Keratinocyte (primary cell): ENCODE measurements around the gene SPATS2L. TPM values are rescaled to one million over a fixed set of nuclear protein-coding genes. Genes with fewer than 3 reads are reported as not detected.

Experiments used
- DNase-seq: peaks from one replicate; pipeline ENCODE4 v3.0.0-alpha.2; 2011; ENCODE audit warnings: low read depth, missing footprints, low spot score
- FAIRE-seq: peaks from 2 replicates; lab custom pipeline; 2011; peaks lifted over from hg19 to GRCh38; lab: Jason Lieb, UNC
- H2AFZ ChIP-seq: 2 replicates; pipeline ENCODE4 v1.6.0; 2012; ENCODE audit warnings: low read length, control low read depth, inconsistent platforms; ENCODE audit not compliant: control insufficient read depth
- H3K27ac ChIP-seq: 2 replicates; pipeline ENCODE4 v1.5.1; 2011; ENCODE audit warnings: low read length; ENCODE audit not compliant: control insufficient read depth, insufficient read depth
- H3K27me3 ChIP-seq: 3 replicates; pipeline ENCODE4 v1.6.0; 2011; ENCODE audit warnings: low read length; ENCODE audit not compliant: control insufficient read depth, insufficient read depth; ENCODE audit errors: extremely low read depth
- H3K36me3 ChIP-seq, 2 experiments: 2 replicates in 1 of 2; 3 replicates in 1 of 2; pipeline ENCODE4 v1.5.1; 2011; ENCODE audit warnings: low read length in 2 of 2, mild to moderate bottlenecking in 1 of 2; ENCODE audit not compliant: control insufficient read depth in 2 of 2, insufficient read depth in 2 of 2; ENCODE audit errors: extremely low read depth in 1 of 2
- H3K4me1 ChIP-seq: 3 replicates; pipeline ENCODE4 v1.5.1; 2011; ENCODE audit warnings: low read length; ENCODE audit not compliant: control insufficient read depth, insufficient read depth; ENCODE audit errors: extremely low read depth
- H3K4me2 ChIP-seq: 3 replicates; pipeline ENCODE4 v1.6.0; 2011; ENCODE audit warnings: low read depth, low read length; ENCODE audit not compliant: control insufficient read depth, insufficient read depth; ENCODE audit errors: extremely low read depth
- H3K4me3 ChIP-seq, 3 experiments: fragments of 200-600 bp in 1 of 3; sonication (generic) in 1 of 3; 2 replicates in 2 of 3; 3 replicates in 1 of 3; pipeline ENCODE4 v1.5.1; 2011 to 2016; ENCODE audit warnings: low read length in 3 of 3, mild to moderate bottlenecking in 3 of 3, control low read depth in 2 of 3, inconsistent platforms in 1 of 3, low read depth in 1 of 3, mixed read lengths in 1 of 3, mixed run types in 1 of 3, moderate library complexity in 1 of 3; ENCODE audit not compliant: control insufficient read depth in 2 of 3, insufficient read depth in 2 of 3; ENCODE audit errors: extremely low read depth in 1 of 3
- H3K79me2 ChIP-seq: 2 replicates; pipeline ENCODE4 v1.6.0; 2012; ENCODE audit warnings: low read length; ENCODE audit not compliant: control insufficient read depth, insufficient read depth
- H3K9ac ChIP-seq: 3 replicates; pipeline ENCODE4 v1.6.0; 2011; ENCODE audit warnings: low read length; ENCODE audit not compliant: control insufficient read depth, insufficient read depth; ENCODE audit errors: extremely low read depth
- H3K9me1 ChIP-seq: 3 replicates; pipeline ENCODE4 v1.6.0; 2011; ENCODE audit warnings: low read length; ENCODE audit not compliant: control insufficient read depth, insufficient read depth; ENCODE audit errors: extremely low read depth
- H3K9me3 ChIP-seq: 2 replicates; pipeline ENCODE4 v1.5.1; 2012; ENCODE audit warnings: low read depth, low read length; ENCODE audit not compliant: control insufficient read depth
- H4K20me1 ChIP-seq: 3 replicates; pipeline ENCODE4 v1.6.0; 2011; ENCODE audit warnings: low read length; ENCODE audit not compliant: control insufficient read depth, insufficient read depth; ENCODE audit errors: extremely low read depth
- CTCF ChIP-seq, 3 experiments: IDR thresholded peaks in 1 of 3; conservative IDR thresholded peaks in 1 of 3; optimal IDR thresholded peaks in 1 of 3; 2 replicates in 2 of 3; 3 replicates in 1 of 3; pipeline versions ENCODE3 to v1.5.1; 2011; ENCODE audit warnings: low read length in 3 of 3, mild to moderate bottlenecking in 3 of 3, moderate library complexity in 2 of 3, control low read depth in 1 of 3, inconsistent platforms in 1 of 3; ENCODE audit not compliant: insufficient read depth in 2 of 3; ENCODE audit errors: extremely low read depth in 1 of 3
- EZH2 ChIP-seq: IDR thresholded peaks from one replicate; pipeline ENCODE4 v1.6.1; 2012; ENCODE audit warnings: inconsistent platforms, mild to moderate bottlenecking, low read length, moderate library complexity
- dilution Hi-C: fragments of 300-500 bp; cut with MboI; formaldehyde crosslinking; loops from one replicate; pipeline ENCODE4 v1.7.0; 2020; ENCODE audit warnings: low sequenced_read_pairs; ENCODE audit not compliant: extremely low pct_ligation_motif_present
- polyA plus RNA-seq, 5 experiments: library from polyadenylated mRNA; depleted of rRNA in 3 of 5; stranded (reverse) in 3 of 5; stranded (forward) in 1 of 5; unstranded in 1 of 5; fragments of >200 nt; gene quantifications; 1 replicate in 1 of 5; 2 replicates in 3 of 5; 3 replicates in 1 of 5; pipeline versions ENCODE4 v1.2.1 to v1.2.3, GENCODE V29; 2011 to 2012; ENCODE audit warnings: missing spikeins in 2 of 5, low read depth in 1 of 5, low replicate concordance in 1 of 5

SPATS2L gene
- polyA plus RNA-seq, 1 donor (not counting 4 experiments of a cell fraction or from before 2014, with no cell fraction given) = 95.3 TPM

GRCh38 chr2:200350850-200351285 lies 44.4 kb downstream of the SPATS2L start:
- peak overlapping the region; percentile 8 for H3K4me2 ChIP-seq
- H3K27ac ChIP-seq = peak overlapping the region; percentile 33
- no peak overlapping the region for H3K9ac ChIP-seq
- H3K9me3 ChIP-seq = no peaks in the 10 kb centered on the region
- dilution Hi-C loops = no loop called here
- H3K36me3 ChIP-seq = peaks cover 0 to 6% of the 10 kb centered on the region in 2 experiments
- FAIRE-seq (peak; percentile 32), DNase-seq (no peak)
- H3K27me3 ChIP-seq = no peaks in the 10 kb centered on the region
- no peak overlapping the region for H3K4me3 ChIP-seq
- H3K9me1 ChIP-seq = no peaks in the 10 kb centered on the region
- peaks cover 47% of the 10 kb centered on the region for H3K79me2 ChIP-seq
- H2AFZ ChIP-seq = no peak overlapping the region
- TF ChIP-seq EZH2 = no peak
- TF ChIP-seq CTCF (optimal IDR thresholded peaks at IDR 0.05 in 1 of 3, IDR thresholded peaks at IDR 0.05 in 1 of 3, conservative IDR thresholded peaks at IDR 0.05 in 1 of 3; ENCODE audit: extremely low read depth in 1 of 3, insufficient read depth in 2 of 3, low read length in 3 of 3) = no peak
- H4K20me1 ChIP-seq = no peaks in the 10 kb centered on the region
- H3K4me1 ChIP-seq = peaks cover 34% of the 10 kb centered on the region

GRCh38 chr2:200351815-200352214 lies 45.3 kb downstream of the SPATS2L start:
- H3K4me2 ChIP-seq = no peak overlapping the region
- H3K36me3 ChIP-seq = peaks cover 0 to 6% of the 10 kb centered on the region in 2 experiments
- dilution Hi-C loops = no loop called here
- peaks cover 38% of the 10 kb centered on the region for H3K4me1 ChIP-seq
- no peak overlapping the region for H3K4me3 ChIP-seq
- no peaks in the 10 kb centered on the region for H3K27me3 ChIP-seq
- TF ChIP-seq CTCF (optimal IDR thresholded peaks at IDR 0.05 in 1 of 3, IDR thresholded peaks at IDR 0.05 in 1 of 3, conservative IDR thresholded peaks at IDR 0.05 in 1 of 3; ENCODE audit: extremely low read depth in 1 of 3, insufficient read depth in 2 of 3, low read length in 3 of 3) = no peak
- TF ChIP-seq EZH2 = no peak
- peak overlapping the region; percentile 15 for H3K27ac ChIP-seq
- no peak overlapping the region for H2AFZ ChIP-seq
- no peaks in the 10 kb centered on the region for H3K9me3 ChIP-seq
- H3K9ac ChIP-seq = no peak overlapping the region
- FAIRE-seq (no peak), DNase-seq (no peak)
- peaks cover 45% of the 10 kb centered on the region for H3K79me2 ChIP-seq
- H3K9me1 ChIP-seq = no peaks in the 10 kb centered on the region
- no peaks in the 10 kb centered on the region for H4K20me1 ChIP-seq
